ENCODE results near the gene BHMT. TPM values are rescaled to one million over a fixed set of nuclear protein-coding genes. Genes with fewer than 3 reads are reported as not detected.
A peak's percentile ranks its signal among the peaks of the same experiment; 100 is the strongest.
"Not testable (repeated sequence)": the region's sequence is repeated elsewhere in the genome, so short reads cannot be mapped to it uniquely, and the experiment has no call there.

Gene BHMT
- polyA plus RNA-seq, 1 donor: 0.87 TPM

- WGBS (ENCODE audit: insufficient coverage, low lambda C conversion rate): no CpG with 5 or more reads among the region's 2 CpGs
- no peak overlapping the region for H3K4me3 ChIP-seq (ENCODE audit: low read length)
- peaks cover 3% of the 10 kb centered on the region for H3K4me1 ChIP-seq (ENCODE audit: control insufficient read depth, insufficient read depth, low read length)
- no peak overlapping the region for H3K27ac ChIP-seq (ENCODE audit: low read length)
- no peak for DNase-seq
- no peaks in the 10 kb centered on the region for H3K9me3 ChIP-seq (ENCODE audit: control insufficient read depth, low read depth, low read length)
- H3K27me3 ChIP-seq (ENCODE audit: control insufficient read depth, insufficient read depth, low read length): no peaks in the 10 kb centered on the region
- no peaks in the 10 kb centered on the region for H3K36me3 ChIP-seq (ENCODE audit: control insufficient read depth, insufficient read depth, low read length)
Observed at GRCh38 chr5:79136618-79137017, 25.0 kb downstream of the BHMT start.

GRCh38 chr5:79140553-79140952 lies 28.9 kb downstream of the BHMT start:
- no CpG with 5 or more reads among the region's 3 CpGs for WGBS (ENCODE audit: insufficient coverage, low lambda C conversion rate)

GRCh38 chr5:79143684-79144379 lies 32.2 kb downstream of the BHMT start:
- no peak overlapping the region for H3K27ac ChIP-seq (ENCODE audit: low read length)
- H3K27me3 ChIP-seq (ENCODE audit: control insufficient read depth, insufficient read depth, low read length): no peaks in the 10 kb centered on the region
- H3K4me3 ChIP-seq (ENCODE audit: low read length): no peak overlapping the region
- no peaks in the 10 kb centered on the region for H3K36me3 ChIP-seq (ENCODE audit: control insufficient read depth, insufficient read depth, low read length)
- no peak for DNase-seq
- WGBS (ENCODE audit: insufficient coverage, low lambda C conversion rate): no CpG with 5 or more reads among the region's 6 CpGs
- H3K9me3 ChIP-seq (ENCODE audit: control insufficient read depth, low read depth, low read length): no peaks in the 10 kb centered on the region
- H3K4me1 ChIP-seq (ENCODE audit: control insufficient read depth, insufficient read depth, low read length): no peaks in the 10 kb centered on the region

More at GRCh38 chr5:79140553-79140952, 28.9 kb downstream of the BHMT start:
- H3K9me3 ChIP-seq (ENCODE audit: control insufficient read depth, low read depth, low read length): no peaks in the 10 kb centered on the region
- H3K36me3 ChIP-seq (ENCODE audit: control insufficient read depth, insufficient read depth, low read length): no peaks in the 10 kb centered on the region
- no peak for DNase-seq
- H3K27me3 ChIP-seq (ENCODE audit: control insufficient read depth, insufficient read depth, low read length): no peaks in the 10 kb centered on the region
- no peaks in the 10 kb centered on the region for H3K4me1 ChIP-seq (ENCODE audit: control insufficient read depth, insufficient read depth, low read length)
- no peak overlapping the region for H3K27ac ChIP-seq (ENCODE audit: low read length)
- no peak overlapping the region for H3K4me3 ChIP-seq (ENCODE audit: low read length)

GRCh38 chr5:79147076-79147475 lies 35.5 kb downstream of the BHMT start:
- no peak for DNase-seq
- no peaks in the 10 kb centered on the region for H3K9me3 ChIP-seq (ENCODE audit: control insufficient read depth, low read depth, low read length)
- H3K4me1 ChIP-seq (ENCODE audit: control insufficient read depth, insufficient read depth, low read length): no peaks in the 10 kb centered on the region
- H3K4me3 ChIP-seq (ENCODE audit: low read length): no peak overlapping the region
- H3K36me3 ChIP-seq (ENCODE audit: control insufficient read depth, insufficient read depth, low read length): no peaks in the 10 kb centered on the region
- H3K27me3 ChIP-seq (ENCODE audit: control insufficient read depth, insufficient read depth, low read length): no peaks in the 10 kb centered on the region
- no peak overlapping the region for H3K27ac ChIP-seq (ENCODE audit: low read length)

GRCh38 chr5:79149433-79149832 lies 37.8 kb downstream of the BHMT start:
- H3K36me3 ChIP-seq (ENCODE audit: control insufficient read depth, insufficient read depth, low read length): no peaks in the 10 kb centered on the region
- no CpG with 5 or more reads among the region's 3 CpGs for WGBS (ENCODE audit: insufficient coverage, low lambda C conversion rate)

GRCh38 chr5:79151942-79152671 lies 40.5 kb downstream of the BHMT start:
- Histone ChIP-seq H3K9me3 (ENCODE audit: control insufficient read depth, low read depth, low read length) (no peaks in the 10 kb centered on the region), H3K4me1 (ENCODE audit: control insufficient read depth, insufficient read depth, low read length) (no peaks in the 10 kb centered on the region), H3K36me3 (ENCODE audit: control insufficient read depth, insufficient read depth, low read length) (no peaks in the 10 kb centered on the region), H3K27me3 (ENCODE audit: control insufficient read depth, insufficient read depth, low read length) (no peaks in the 10 kb centered on the region), H3K4me3 (ENCODE audit: low read length) (no peak overlapping the region), H3K27ac (ENCODE audit: low read length) (no peak overlapping the region)
- WGBS (ENCODE audit: insufficient coverage, low lambda C conversion rate): no CpG with 5 or more reads among the region's 6 CpGs
- DNase-seq: no peak

More at GRCh38 chr5:79149433-79149832, 37.8 kb downstream of the BHMT start:
- Histone ChIP-seq H3K4me1 (ENCODE audit: control insufficient read depth, insufficient read depth, low read length) (no peaks in the 10 kb centered on the region), H3K27me3 (ENCODE audit: control insufficient read depth, insufficient read depth, low read length) (no peaks in the 10 kb centered on the region), H3K4me3 (ENCODE audit: low read length) (no peak overlapping the region), H3K9me3 (ENCODE audit: control insufficient read depth, low read depth, low read length) (no peaks in the 10 kb centered on the region), H3K27ac (ENCODE audit: low read length) (no peak overlapping the region)
- DNase-seq: no peak

GRCh38 chr5:79157305-79157704 lies 45.7 kb downstream of the BHMT start:
- Histone ChIP-seq H3K4me3 (ENCODE audit: low read length) (no peak overlapping the region), H3K27ac (ENCODE audit: low read length) (no peak overlapping the region), H3K36me3 (ENCODE audit: control insufficient read depth, insufficient read depth, low read length) (no peaks in the 10 kb centered on the region), H3K9me3 (ENCODE audit: control insufficient read depth, low read depth, low read length) (no peaks in the 10 kb centered on the region), H3K27me3 (ENCODE audit: control insufficient read depth, insufficient read depth, low read length) (no peaks in the 10 kb centered on the region), H3K4me1 (ENCODE audit: control insufficient read depth, insufficient read depth, low read length) (no peaks in the 10 kb centered on the region)
- WGBS (ENCODE audit: insufficient coverage, low lambda C conversion rate): 71% methylated on average over 1 of the region's 2 CpGs
- DNase-seq: no peak

- not testable (repeated sequence) for H3K4me3 ChIP-seq (ENCODE audit: low read length); H3K27ac ChIP-seq (ENCODE audit: low read length); DNase-seq; H3K36me3 ChIP-seq (ENCODE audit: control insufficient read depth, insufficient read depth, low read length); H3K4me1 ChIP-seq (ENCODE audit: control insufficient read depth, insufficient read depth, low read length); H3K27me3 ChIP-seq (ENCODE audit: control insufficient read depth, insufficient read depth, low read length); H3K9me3 ChIP-seq (ENCODE audit: control insufficient read depth, low read depth, low read length)
- no CpG with 5 or more reads among the region's 7 CpGs for WGBS (ENCODE audit: insufficient coverage, low lambda C conversion rate)
Observed at GRCh38 chr5:79161647-79162046, 50.0 kb downstream of the BHMT start.

- Histone ChIP-seq H3K4me1 (ENCODE audit: control insufficient read depth, insufficient read depth, low read length) (peaks cover 4% of the 10 kb centered on the region), H3K4me3 (ENCODE audit: low read length) (no peak overlapping the region), H3K27me3 (ENCODE audit: control insufficient read depth, insufficient read depth, low read length) (no peaks in the 10 kb centered on the region), H3K9me3 (ENCODE audit: control insufficient read depth, low read depth, low read length) (no peaks in the 10 kb centered on the region), H3K27ac (ENCODE audit: low read length) (no peak overlapping the region), H3K36me3 (ENCODE audit: control insufficient read depth, insufficient read depth, low read length) (no peaks in the 10 kb centered on the region)
- no peak for DNase-seq
Observed at GRCh38 chr5:79168031-79168430, 56.4 kb downstream of the BHMT start.

- Histone ChIP-seq H3K27ac (ENCODE audit: low read length) (no peak overlapping the region), H3K4me3 (ENCODE audit: low read length) (no peak overlapping the region), H3K9me3 (ENCODE audit: control insufficient read depth, low read depth, low read length) (no peaks in the 10 kb centered on the region), H3K36me3 (ENCODE audit: control insufficient read depth, insufficient read depth, low read length) (no peaks in the 10 kb centered on the region), H3K27me3 (ENCODE audit: control insufficient read depth, insufficient read depth, low read length) (no peaks in the 10 kb centered on the region), H3K4me1 (ENCODE audit: control insufficient read depth, insufficient read depth, low read length) (peaks cover 4% of the 10 kb centered on the region)
- DNase-seq: peak; percentile 59 to 77
Observed at GRCh38 chr5:79170661-79171060, 59.1 kb downstream of the BHMT start.
